ENCODE data around the gene L3MBTL2.

L3MBTL2 gene

GRCh38 chr22:41274856-41275255, 69.7 kb downstream of the L3MBTL2 start:
- DNase-seq (ENCODE audit: low spot score) = peak; percentile 93

GRCh38 chr22:41280065-41280464, 75.0 kb downstream of the L3MBTL2 start:
- no peak for DNase-seq (ENCODE audit: low spot score)

- DNase-seq (ENCODE audit: low spot score) = no peak
Observed at GRCh38 chr22:41280854-41281253, 75.7 kb downstream of the L3MBTL2 start.

Data from pons (tissue), 1 donor.